ENCODE results near the gene SCO2. TPM values are rescaled to one million over a fixed set of nuclear protein-coding genes. Genes with fewer than 3 reads are reported as not detected.

SCO2 gene
- total and polyA plus RNA-seq, 2 of the 13 experiments (the other 11 are each of a cell fraction or from before 2014, with no cell fraction given) = 0.32 to 3.7 TPM

DNA sequence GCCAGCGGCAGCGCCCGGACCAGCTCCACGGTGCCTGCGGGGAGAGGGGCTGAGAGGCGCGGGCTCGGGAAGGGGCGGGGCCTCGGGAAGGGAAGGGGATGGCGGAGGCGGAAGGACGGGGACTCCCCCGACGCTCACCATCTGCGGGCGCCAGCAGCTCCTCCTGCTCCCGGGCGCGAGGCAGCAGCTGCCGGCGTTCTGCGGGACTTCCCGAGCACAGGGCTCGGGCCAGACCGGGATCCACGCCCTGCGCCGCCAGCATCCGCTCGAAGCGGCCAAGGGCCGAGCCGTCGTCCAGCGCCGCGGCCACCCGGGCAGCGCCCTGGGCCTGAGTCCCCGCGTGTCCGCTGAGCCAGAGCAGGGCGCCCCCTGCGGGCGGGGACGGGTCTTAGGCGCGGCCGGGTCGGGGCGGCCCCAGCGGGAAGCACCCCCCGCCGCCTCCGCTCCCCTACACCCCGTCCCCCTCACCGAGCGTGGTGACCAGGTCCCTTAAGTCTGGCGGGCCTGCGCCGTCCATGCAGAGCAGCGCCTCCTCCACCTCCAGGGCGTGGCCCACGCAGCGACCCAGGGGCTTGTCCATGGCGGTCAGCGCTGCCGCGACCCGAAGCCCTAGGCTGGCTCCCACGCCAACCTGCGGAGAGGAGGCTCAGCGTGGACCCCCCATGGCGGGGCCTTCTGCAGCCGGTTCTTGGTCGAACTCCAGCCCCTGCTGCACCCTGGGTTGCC, 873 bp upstream of the SCO2 start (continued):
- TF ChIP-seq, protein P1, sequence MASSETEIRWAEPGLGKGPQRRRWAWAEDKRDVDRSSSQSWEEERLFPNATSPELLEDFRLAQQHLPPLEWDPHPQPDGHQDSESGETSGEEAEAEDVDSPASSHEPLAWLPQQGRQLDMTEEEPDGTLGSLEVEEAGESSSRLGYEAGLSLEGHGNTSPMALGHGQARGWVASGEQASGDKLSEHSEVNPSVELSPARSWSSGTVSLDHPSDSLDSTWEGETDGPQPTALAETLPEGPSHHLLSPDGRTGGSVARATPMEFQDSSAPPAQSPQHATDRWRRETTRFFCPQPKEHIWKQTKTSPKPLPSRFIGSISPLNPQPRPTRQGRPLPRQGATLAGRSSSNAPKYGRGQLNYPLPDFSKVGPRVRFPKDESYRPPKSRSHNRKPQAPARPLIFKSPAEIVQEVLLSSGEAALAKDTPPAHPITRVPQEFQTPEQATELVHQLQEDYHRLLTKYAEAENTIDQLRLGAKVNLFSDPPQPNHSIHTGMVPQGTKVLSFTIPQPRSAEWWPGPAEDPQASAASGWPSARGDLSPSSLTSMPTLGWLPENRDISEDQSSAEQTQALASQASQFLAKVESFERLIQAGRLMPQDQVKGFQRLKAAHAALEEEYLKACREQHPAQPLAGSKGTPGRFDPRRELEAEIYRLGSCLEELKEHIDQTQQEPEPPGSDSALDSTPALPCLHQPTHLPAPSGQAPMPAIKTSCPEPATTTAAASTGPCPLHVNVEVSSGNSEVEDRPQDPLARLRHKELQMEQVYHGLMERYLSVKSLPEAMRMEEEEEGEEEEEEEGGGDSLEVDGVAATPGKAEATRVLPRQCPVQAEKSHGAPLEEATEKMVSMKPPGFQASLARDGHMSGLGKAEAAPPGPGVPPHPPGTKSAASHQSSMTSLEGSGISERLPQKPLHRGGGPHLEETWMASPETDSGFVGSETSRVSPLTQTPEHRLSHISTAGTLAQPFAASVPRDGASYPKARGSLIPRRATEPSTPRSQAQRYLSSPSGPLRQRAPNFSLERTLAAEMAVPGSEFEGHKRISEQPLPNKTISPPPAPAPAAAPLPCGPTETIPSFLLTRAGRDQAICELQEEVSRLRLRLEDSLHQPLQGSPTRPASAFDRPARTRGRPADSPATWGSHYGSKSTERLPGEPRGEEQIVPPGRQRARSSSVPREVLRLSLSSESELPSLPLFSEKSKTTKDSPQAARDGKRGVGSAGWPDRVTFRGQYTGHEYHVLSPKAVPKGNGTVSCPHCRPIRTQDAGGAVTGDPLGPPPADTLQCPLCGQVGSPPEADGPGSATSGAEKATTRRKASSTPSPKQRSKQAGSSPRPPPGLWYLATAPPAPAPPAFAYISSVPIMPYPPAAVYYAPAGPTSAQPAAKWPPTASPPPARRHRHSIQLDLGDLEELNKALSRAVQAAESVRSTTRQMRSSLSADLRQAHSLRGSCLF (CRISPR knock-in tag; IDR thresholded peaks at IDR 0.05; ENCODE audit: borderline replicate concordance) = no peak
- TF ChIP-seq ZNF670 (CRISPR knock-in tag; IDR thresholded peaks at IDR 0.05; ENCODE audit: borderline replicate concordance) = peak; percentile 38; the same call in 1 of the 2 replicates
- TF ChIP-seq TAF1 (CRISPR knock-in tag; IDR thresholded peaks at IDR 0.05) = peak; percentile 37
- peak; percentile 49 for TF ChIP-seq JARID2 (CRISPR knock-in tag; IDR thresholded peaks at IDR 0.05; ENCODE audit: insufficient replicate concordance)
- TF ChIP-seq, protein P2, sequence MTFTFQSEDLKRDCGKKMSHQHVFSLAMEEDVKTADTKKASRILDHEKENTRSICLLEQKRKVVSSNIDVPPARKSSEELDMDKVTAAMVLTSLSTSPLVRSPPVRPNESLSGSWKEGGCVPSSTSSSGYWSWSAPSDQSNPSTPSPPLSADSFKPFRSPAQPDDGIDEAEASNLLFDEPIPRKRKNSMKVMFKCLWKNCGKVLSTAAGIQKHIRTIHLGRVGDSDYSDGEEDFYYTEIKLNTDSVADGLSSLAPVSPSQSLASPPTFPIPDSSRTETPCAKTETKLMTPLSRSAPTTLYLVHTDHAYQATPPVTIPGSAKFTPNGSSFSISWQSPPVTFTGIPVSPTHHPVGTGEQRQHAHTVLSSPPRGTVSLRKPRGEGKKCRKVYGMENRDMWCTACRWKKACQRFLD (CRISPR knock-in tag; IDR thresholded peaks at IDR 0.05; ENCODE audit: borderline replicate concordance) = 0 out of 2 replicates have a peak, but pooled peaks have one; percentile 47
- no peak for TF ChIP-seq FOXA3 (CRISPR knock-in tag; IDR thresholded peaks at IDR 0.05)
- TF ChIP-seq, protein P3, sequence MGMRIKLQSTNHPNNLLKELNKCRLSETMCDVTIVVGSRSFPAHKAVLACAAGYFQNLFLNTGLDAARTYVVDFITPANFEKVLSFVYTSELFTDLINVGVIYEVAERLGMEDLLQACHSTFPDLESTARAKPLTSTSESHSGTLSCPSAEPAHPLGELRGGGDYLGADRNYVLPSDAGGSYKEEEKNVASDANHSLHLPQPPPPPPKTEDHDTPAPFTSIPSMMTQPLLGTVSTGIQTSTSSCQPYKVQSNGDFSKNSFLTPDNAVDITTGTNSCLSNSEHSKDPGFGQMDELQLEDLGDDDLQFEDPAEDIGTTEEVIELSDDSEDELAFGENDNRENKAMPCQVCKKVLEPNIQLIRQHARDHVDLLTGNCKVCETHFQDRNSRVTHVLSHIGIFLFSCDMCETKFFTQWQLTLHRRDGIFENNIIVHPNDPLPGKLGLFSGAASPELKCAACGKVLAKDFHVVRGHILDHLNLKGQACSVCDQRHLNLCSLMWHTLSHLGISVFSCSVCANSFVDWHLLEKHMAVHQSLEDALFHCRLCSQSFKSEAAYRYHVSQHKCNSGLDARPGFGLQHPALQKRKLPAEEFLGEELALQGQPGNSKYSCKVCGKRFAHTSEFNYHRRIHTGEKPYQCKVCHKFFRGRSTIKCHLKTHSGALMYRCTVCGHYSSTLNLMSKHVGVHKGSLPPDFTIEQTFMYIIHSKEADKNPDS (CRISPR knock-in tag; IDR thresholded peaks at IDR 0.05) = no peak
- peak; percentile 44; the same call in 1 of the 2 replicates for TF ChIP-seq ZFP90 (CRISPR knock-in tag; IDR thresholded peaks at IDR 0.05; ENCODE audit: borderline replicate concordance)
- no peak for TF ChIP-seq ZNF879 (CRISPR knock-in tag; IDR thresholded peaks at IDR 0.05)
- TF ChIP-seq ZNF616 (CRISPR knock-in tag; IDR thresholded peaks at IDR 0.05; ENCODE audit: low read depth) = peak; percentile 67; the same call in 1 of the 2 replicates
- no peak for TF ChIP-seq ZNF12 (CRISPR knock-in tag; IDR thresholded peaks at IDR 0.05)
- TF ChIP-seq BHLHE40 (IDR thresholded peaks at IDR 0.05; ENCODE audit: low read length) = no peak
- no peak for TF ChIP-seq KDM2A (CRISPR knock-in tag; IDR thresholded peaks at IDR 0.05; ENCODE audit: borderline replicate concordance, low read depth)
- peak; percentile 88; the same call in 1 of the 2 replicates for TF ChIP-seq ZSCAN20 (CRISPR knock-in tag; IDR thresholded peaks at IDR 0.05; ENCODE audit: borderline replicate concordance)
- TF ChIP-seq TOPORS (CRISPR knock-in tag; IDR thresholded peaks at IDR 0.05) = 0 out of 2 replicates have a peak, but pooled peaks have one; percentile 40
- peak; percentile 61 for TF ChIP-seq ZNF510 (CRISPR knock-in tag; IDR thresholded peaks at IDR 0.05; ENCODE audit: low read depth)
- TF ChIP-seq CREM (IDR thresholded peaks at IDR 0.05) = no peak
- TF ChIP-seq CREM (CRISPR knock-in tag; IDR thresholded peaks at IDR 0.05) = no peak
- TF ChIP-seq ZNF24 (IDR thresholded peaks at IDR 0.05) = no peak
- peak; percentile 90 for TF ChIP-seq ZSCAN25 (CRISPR knock-in tag; IDR thresholded peaks at IDR 0.05)

Data from HepG2 (cell line).